GM21529 (cell line): ENCODE results near the gene ROMO1.

Experiments used
- ATAC-seq: cut with Tn5 transposase; IDR thresholded peaks from one replicate; pipeline ENCODE4 v1.9.1; 2021; ENCODE audit not compliant: unreplicated experiment

ROMO1 gene

GRCh38 chr20:35699127-35699956 is at the start of gene ROMO1, which contains the start of gene NFS1:
Gene ROMO1 (plus strand): TSS chr20:35699405. CDS start chr20:35699633, 228 bp downstream.
Gene NFS1 (minus strand): TSS chr20:35699352. CDS start chr20:35699288, 64 bp downstream.
- ATAC-seq: peak; percentile 81

GRCh38 chr20:35650632-35651031 is 48.6 kb upstream of the ROMO1 start:
- ATAC-seq: no peak

GRCh38 chr20:35651958-35652357 is 47.2 kb upstream of the ROMO1 start:
- no peak for ATAC-seq

DNA sequence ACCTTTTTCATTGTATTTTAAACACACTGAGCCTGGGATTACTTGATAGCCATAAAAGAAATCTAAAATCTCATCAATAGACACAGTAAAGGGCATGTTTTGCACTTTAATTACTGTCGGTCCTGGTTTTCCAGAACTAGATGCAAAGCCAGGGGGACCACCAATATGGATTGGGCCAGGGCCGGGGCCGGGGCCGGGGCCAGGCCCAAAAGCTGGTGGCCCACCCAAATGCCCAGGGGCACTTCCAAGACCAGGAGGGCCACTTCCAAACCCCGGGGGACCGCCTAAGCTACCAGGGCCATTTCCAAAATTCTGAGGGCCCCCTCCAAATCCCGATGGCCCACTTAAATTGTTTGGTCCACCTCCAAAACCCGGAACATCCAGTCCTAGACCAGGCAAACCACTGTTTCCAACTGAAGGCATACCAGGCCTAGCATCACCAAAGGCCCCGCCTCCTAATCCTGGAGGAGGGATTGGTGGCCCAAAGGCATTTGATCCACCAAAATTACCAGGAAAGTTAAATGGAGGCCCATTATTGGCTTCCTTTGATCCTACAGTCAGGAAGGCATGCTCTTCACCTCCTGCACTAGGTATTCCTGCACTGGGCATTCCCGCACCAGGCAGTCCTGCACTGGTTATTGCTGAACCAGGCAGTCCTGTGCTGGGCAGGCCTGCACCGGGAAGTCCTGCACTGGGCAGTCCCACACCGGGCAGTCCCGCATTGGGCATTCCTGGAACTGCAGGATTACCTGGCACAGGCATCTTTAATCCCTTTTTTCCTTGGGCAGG is 46.4 kb upstream of the ROMO1 start:
- no peak for ATAC-seq

DNA sequence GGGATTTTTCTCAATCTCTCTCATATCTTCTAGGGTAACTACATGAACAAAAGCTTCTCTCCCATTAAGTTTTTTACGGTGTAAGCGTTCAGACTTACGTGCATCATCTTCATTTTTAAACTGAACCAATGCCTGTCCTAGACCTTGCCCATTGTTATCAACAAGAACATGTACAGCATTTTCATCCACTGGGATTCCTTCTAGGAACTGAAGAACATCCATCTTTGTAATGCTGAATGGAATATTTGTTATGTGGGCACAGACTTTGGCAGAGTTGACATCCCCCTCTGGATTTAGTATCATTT is 45.8 kb upstream of the ROMO1 start:
- ATAC-seq: no peak

DNA sequence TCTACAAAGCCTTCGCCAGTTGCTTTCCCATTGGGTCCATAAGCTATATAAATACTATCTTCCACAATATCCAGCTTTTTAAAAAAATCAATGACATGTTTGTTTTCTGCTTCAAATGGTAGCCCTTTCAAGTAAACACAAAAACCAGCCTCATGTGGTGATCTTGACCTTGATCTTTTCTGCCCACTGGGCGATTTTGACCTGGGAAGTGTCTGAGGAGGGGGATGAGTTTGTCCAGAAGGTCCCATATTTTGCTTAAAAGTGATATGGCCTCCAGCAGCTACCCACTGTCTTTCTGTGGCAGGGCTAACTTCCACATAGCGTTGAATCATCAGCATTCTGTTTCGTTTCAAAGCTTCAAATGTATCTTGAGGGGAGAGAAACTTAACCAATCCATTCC is 45.3 kb upstream of the ROMO1 start:
- ATAC-seq: no peak

- ATAC-seq: no peak
These were observed 44.8 kb upstream of the ROMO1 start for GRCh38 chr20:35654415-35654814.

GRCh38 chr20:35657271-35657670 is 41.9 kb upstream of the ROMO1 start:
- no peak for ATAC-seq

GRCh38 chr20:35660122-35660937 is 38.9 kb upstream of the ROMO1 start:
- no peak for ATAC-seq

DNA sequence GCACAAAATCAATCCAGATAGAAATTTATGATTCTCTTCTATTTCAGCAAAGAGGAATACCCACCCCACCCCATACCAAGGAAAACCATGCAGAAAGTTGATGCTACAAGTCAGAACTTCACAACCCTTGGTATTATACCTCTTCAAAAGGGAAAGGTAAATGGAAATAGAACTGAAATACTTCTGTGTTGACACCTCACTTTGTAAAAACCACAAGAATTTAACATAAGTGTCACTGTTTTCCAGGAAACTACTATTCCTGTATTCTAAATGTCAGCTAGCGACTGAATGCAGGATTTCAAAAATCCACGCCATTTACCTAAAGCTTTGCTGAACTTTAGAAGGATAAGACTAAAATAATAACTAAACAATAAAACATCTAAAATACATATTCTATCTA is 38.2 kb upstream of the ROMO1 start:
- no peak for ATAC-seq

- no peak for ATAC-seq
These were observed 37.3 kb upstream of the ROMO1 start for GRCh38 chr20:35661908-35662307.

DNA sequence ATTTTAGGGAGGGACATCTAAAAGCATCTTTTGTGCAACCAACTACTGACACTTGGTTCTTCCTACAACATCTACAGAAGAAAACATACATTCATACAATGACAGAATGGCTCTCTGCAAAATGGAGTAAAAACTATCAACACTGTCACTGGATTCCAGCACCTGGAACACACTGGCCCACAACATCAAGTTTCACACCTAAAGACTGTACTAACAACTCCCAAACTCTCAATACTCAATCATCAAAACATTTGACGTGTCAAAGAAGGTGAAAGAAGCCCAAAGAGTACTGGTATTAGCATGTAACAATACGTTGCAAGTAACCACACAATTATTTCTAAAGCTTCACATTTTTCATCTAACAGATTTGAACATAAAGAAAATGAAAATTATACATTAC is 36.7 kb upstream of the ROMO1 start:
- no peak for ATAC-seq

GRCh38 chr20:35663516-35664465 is 35.4 kb upstream of the ROMO1 start:
- peak; percentile 23 for ATAC-seq

GRCh38 chr20:35664466-35665206 is 34.6 kb upstream of the ROMO1 start, which contains the start of the genes CPNE1 and RBM12:
Gene CPNE1 (minus strand): TSS chr20:35664900. CDS start chr20:35632923, 31,977 bp downstream.
Gene RBM12 (minus strand): TSS chr20:35664900. CDS start chr20:35655322, 9,578 bp downstream.
- peak; percentile 69 for ATAC-seq

- no peak for ATAC-seq
These were observed 33.3 kb upstream of the ROMO1 start for GRCh38 chr20:35665949-35666288.

DNA sequence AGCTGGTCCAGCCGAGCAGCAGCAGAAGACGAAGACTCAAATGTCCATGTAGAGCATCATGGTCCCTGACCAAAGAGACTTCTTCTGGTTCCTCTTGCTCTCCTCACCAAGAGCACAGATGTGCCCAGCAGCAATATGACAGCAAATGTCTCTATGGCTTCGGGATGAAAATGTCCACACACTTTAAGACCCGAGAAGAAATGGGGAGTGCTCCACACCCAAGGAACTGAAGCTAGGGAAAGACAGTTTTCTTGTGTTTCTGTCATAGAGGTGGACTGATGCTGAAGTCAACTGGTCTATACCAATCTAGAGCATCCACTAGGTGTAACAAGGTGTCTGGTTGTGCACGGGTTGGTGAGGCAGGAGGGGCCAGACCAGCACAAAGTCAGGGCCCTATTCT is 30.0 kb upstream of the ROMO1 start:
- no peak for ATAC-seq

- ATAC-seq: no peak
These were observed 29.5 kb upstream of the ROMO1 start for GRCh38 chr20:35669681-35670080.

- ATAC-seq: no peak
These were observed 25.3 kb upstream of the ROMO1 start for GRCh38 chr20:35673884-35674283.

DNA sequence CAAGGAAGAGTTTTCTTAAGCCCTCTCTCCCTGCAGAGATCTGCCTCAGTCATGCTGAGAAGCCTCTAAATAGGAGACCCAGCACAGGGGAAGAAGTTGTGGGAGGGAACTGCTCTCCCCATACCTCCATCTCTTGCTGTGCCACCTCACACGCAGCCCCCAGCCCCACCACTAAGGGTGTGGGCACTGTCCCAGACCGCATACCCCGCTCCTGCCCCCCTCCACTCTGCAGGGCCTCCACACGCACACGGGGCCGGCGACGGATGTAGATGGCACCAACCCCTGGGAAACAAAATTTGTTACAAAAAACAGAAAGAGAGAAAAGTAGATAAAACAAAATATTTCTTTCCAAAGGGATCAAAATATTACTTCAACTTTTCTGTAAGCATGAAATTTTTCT is 24.3 kb upstream of the ROMO1 start:
- no peak for ATAC-seq
